HEK293T (cell line): ENCODE results near the gene GNAL.

Experiments
- FOXA1 ChIP-seq: fragments of 450-650 bp; IDR thresholded peaks from 2 replicates; pipeline ENCODE4 v1.6.1; 2016; ENCODE audit warnings: mild to moderate bottlenecking
- FOXK2 ChIP-seq: fragments of 450-650 bp; IDR thresholded peaks from 2 replicates; pipeline ENCODE4 v1.6.1; 2016; ENCODE audit warnings: mild to moderate bottlenecking
- NFRKB ChIP-seq: fragments of 450-650 bp; IDR thresholded peaks from 2 replicates; pipeline ENCODE4 v1.6.1; 2016; ENCODE audit warnings: mild to moderate bottlenecking, moderate library complexity

GRCh38 chr18:11721720-11722119 is 32.7 kb downstream of the GNAL start:
- TF ChIP-seq FOXA1 (no peak), FOXK2 (no peak), NFRKB (no peak)
